OCI-LY3 (cell line): Measurements from ENCODE around the gene BMERB1.
"Not testable (repeated sequence)": the region's sequence is repeated elsewhere in the genome, so short reads cannot be mapped to it uniquely, and the experiment has no call there.

Experiments used
- H2AFZ ChIP-seq: fragments of 200-600, 300-600 bp; shearing (Covaris generic); 2 replicates; pipeline ENCODE4 v1.6.0; 2014; ENCODE audit warnings: antibody characterized with exemption, low read depth, low read length
- H3K27ac ChIP-seq: fragments of 200-600, 300-600 bp; sonication (generic); 2 replicates; pipeline ENCODE4 v1.5.1; 2014; ENCODE audit warnings: mild to moderate bottlenecking, low read length, moderate library complexity, mixed read lengths
- H3K27me3 ChIP-seq: fragments of 200-600, 300-600 bp; sonication (generic); 2 replicates; pipeline ENCODE4 v1.6.1; 2014; ENCODE audit warnings: low read depth, low read length, mixed read lengths
- H3K36me3 ChIP-seq: fragments of 200-600, 300-600 bp; sonication (generic); replicated peaks from 2 replicates; pipeline ENCODE3; 2014; ENCODE audit warnings: low read depth, low read length, mixed read lengths
- H3K4me1 ChIP-seq: fragments of 300-600, 200-600 bp; sonication (generic); 2 replicates; pipeline ENCODE4 v1.6.1; 2014; ENCODE audit warnings: low read length, mixed read lengths
- H3K4me2 ChIP-seq: fragments of 200-600, 300-600 bp; sonication (generic); 2 replicates; pipeline ENCODE4 v1.6.1; 2014; ENCODE audit warnings: low read length, mixed read lengths
- H3K4me3 ChIP-seq: fragments of 300-600, 200-600 bp; sonication (generic); 2 replicates; pipeline ENCODE4 v1.5.1; 2014; ENCODE audit warnings: antibody characterized with exemption, mild to moderate bottlenecking, low read length, moderate library complexity
- H3K79me2 ChIP-seq: fragments of 300-600, 200-600 bp; shearing (Covaris generic); 2 replicates; pipeline ENCODE4 v1.6.1; 2014; ENCODE audit warnings: mild to moderate bottlenecking, low read length, mixed read lengths
- H3K9ac ChIP-seq: fragments of 300-600, 200-600 bp; shearing (Covaris generic); 2 replicates; pipeline ENCODE4 v1.6.0; 2014; ENCODE audit warnings: mild to moderate bottlenecking, low read length, moderate library complexity
- H3K9me3 ChIP-seq: fragments of 200-600, 300-600 bp; shearing (Covaris generic); 2 replicates; pipeline ENCODE4 v1.6.1; 2014; ENCODE audit warnings: low read length, mixed read lengths; ENCODE audit not compliant: insufficient read depth
- H4K20me1 ChIP-seq: fragments of 200-600, 300-600 bp; sonication (generic); 2 replicates; pipeline ENCODE4 v1.6.1; 2016; ENCODE audit warnings: low read length, mixed read lengths; ENCODE audit not compliant: insufficient read depth
- EZH2phosphoT487 ChIP-seq: fragments of 200-600 bp; shearing (Covaris generic); IDR thresholded peaks from 2 replicates; pipeline ENCODE4 v1.6.1; 2018; ENCODE audit warnings: antibody characterized with exemption, mixed run types, low read depth
- TF ChIP-seq, protein P1 (sequence below): fragments of 200-600, 300-600 bp; sonication (generic); IDR thresholded peaks from 2 replicates; pipeline ENCODE4 v1.5.1; 2014; ENCODE audit warnings: antibody characterized with exemption, low read length, low read depth

BMERB1 gene

DNA sequence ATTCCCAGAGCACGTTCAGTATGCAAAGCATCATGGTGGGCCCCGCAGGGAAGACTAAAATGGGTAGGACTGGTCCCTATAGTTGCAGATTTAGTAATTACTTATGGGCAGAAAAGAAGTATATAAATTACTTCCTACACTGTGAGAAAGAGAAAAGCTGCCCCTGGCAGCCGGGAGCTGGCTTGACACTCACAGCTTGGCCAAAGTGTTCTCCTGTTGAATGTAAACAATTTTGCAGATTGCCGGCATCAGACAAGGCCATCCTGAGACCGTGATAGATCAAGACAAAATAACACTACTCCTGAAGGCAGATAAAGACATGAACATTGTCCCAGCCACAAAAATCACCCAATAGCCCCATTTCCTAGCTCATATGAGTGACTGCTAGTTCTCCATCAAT lies 110.0 kb downstream of the BMERB1 start:
- no peak overlapping the region for H2AFZ ChIP-seq
- H3K9me3 ChIP-seq = no peaks in the 10 kb centered on the region
- no peaks in the 10 kb centered on the region for H4K20me1 ChIP-seq
- 0 out of 2 replicates have a peak overlapping the region, but pooled peaks have one; percentile 7 for H3K4me2 ChIP-seq
- H3K9ac ChIP-seq = no peak overlapping the region
- TF ChIP-seq EZH2phosphoT487 = no peak
- TF ChIP-seq, protein P1, sequence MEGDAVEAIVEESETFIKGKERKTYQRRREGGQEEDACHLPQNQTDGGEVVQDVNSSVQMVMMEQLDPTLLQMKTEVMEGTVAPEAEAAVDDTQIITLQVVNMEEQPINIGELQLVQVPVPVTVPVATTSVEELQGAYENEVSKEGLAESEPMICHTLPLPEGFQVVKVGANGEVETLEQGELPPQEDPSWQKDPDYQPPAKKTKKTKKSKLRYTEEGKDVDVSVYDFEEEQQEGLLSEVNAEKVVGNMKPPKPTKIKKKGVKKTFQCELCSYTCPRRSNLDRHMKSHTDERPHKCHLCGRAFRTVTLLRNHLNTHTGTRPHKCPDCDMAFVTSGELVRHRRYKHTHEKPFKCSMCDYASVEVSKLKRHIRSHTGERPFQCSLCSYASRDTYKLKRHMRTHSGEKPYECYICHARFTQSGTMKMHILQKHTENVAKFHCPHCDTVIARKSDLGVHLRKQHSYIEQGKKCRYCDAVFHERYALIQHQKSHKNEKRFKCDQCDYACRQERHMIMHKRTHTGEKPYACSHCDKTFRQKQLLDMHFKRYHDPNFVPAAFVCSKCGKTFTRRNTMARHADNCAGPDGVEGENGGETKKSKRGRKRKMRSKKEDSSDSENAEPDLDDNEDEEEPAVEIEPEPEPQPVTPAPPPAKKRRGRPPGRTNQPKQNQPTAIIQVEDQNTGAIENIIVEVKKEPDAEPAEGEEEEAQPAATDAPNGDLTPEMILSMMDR = no peak
- H3K27ac ChIP-seq = no peak overlapping the region
- H3K79me2 ChIP-seq = no peaks in the 10 kb centered on the region
- no peak overlapping the region for H3K4me3 ChIP-seq
- H3K36me3 ChIP-seq = no peaks in the 10 kb centered on the region
- peaks cover 18% of the 10 kb centered on the region for H3K4me1 ChIP-seq
- no peaks in the 10 kb centered on the region for H3K27me3 ChIP-seq

GRCh38 chr16:15545544-15545943 lies 111.2 kb downstream of the BMERB1 start:
- TF ChIP-seq, protein P1 = no peak
- no peak for TF ChIP-seq EZH2phosphoT487
- Histone ChIP-seq H3K4me2 (no peak overlapping the region), H3K4me1 (peaks cover 24% of the 10 kb centered on the region), H2AFZ (no peak overlapping the region), H3K36me3 (no peaks in the 10 kb centered on the region), H3K79me2 (no peaks in the 10 kb centered on the region), H3K9me3 (no peaks in the 10 kb centered on the region), H4K20me1 (no peaks in the 10 kb centered on the region), H3K27me3 (no peaks in the 10 kb centered on the region), H3K9ac (no peak overlapping the region), H3K27ac (no peak overlapping the region), H3K4me3 (no peak overlapping the region)

DNA sequence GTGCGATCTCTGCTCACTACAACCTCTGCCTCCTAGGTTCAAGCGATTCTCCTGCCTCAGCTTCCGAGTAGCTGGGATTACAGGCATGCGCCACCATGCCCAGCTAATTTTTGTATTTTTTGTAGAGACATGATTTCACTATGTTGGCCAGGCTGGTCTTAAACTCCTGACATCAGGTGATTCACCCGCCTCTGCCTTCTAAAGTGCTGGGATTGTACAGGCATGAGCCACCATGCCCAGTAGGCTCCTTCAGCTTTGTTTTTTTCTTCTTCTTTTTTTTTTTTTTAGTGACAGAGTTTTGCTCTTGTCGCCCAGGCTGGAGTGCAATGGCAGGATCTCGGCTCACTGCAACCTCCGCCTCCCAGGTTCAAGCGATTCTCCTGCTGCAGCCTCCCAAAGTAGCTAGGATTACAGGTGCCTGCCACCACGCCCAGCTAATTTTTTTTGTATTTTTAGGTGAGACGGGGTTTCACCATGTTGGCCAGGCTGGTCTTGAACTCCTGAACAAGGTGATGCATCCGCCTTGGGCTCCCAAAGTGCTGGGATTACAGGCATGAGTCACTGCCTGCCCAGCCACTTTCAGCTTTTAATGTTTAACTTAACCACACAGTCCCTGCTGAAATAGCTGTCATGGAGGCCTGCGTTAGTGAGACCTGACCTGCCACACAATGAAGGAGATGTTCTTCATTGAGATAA lies 112.8 kb downstream of the BMERB1 start:
- H2AFZ ChIP-seq, H3K27me3 ChIP-seq, H3K27ac ChIP-seq, H3K4me2 ChIP-seq, H3K36me3 ChIP-seq, H3K9me3 ChIP-seq, H3K9ac ChIP-seq, H4K20me1 ChIP-seq, H3K79me2 ChIP-seq, H3K4me3 ChIP-seq: not testable (repeated sequence)
- peaks cover 39% of the 10 kb centered on the region for H3K4me1 ChIP-seq

DNA sequence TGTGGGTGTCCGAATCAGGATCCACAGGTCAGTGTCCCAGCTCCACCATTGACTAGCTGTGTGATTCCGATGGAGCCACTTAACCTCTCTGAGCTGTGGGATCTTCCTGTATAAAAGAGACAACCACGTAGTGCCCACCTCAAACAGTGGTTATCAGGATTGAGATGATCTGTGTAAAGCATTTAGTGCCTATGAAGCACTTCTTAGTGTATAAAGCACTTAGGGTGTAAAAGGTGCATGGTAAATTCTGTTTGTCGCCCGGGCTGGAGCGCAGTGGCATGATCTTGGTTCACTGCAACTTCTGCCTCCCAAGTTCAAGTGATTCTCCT lies 113.3 kb downstream of the BMERB1 start:
- TF ChIP-seq, protein P1 = no peak
- TF ChIP-seq EZH2phosphoT487 = no peak
- H3K27ac ChIP-seq = no peak overlapping the region
- no peak overlapping the region for H2AFZ ChIP-seq

More for the DNA sequence above, 113.3 kb downstream of the BMERB1 start:
- no peaks in the 10 kb centered on the region for H3K36me3 ChIP-seq
- no peaks in the 10 kb centered on the region for H3K79me2 ChIP-seq
- no peaks in the 10 kb centered on the region for H3K27me3 ChIP-seq
- H3K4me3 ChIP-seq = no peak overlapping the region
- peaks cover 42% of the 10 kb centered on the region for H3K4me1 ChIP-seq
- no peaks in the 10 kb centered on the region for H3K9me3 ChIP-seq
- H3K9ac ChIP-seq = no peak overlapping the region
- no peak overlapping the region for H3K4me2 ChIP-seq
- no peaks in the 10 kb centered on the region for H4K20me1 ChIP-seq
